ENCODE data around the gene PLD1.
"Not testable (repeated sequence)": the region's sequence is repeated elsewhere in the genome, so short reads cannot be mapped to it uniquely, and the experiment has no call there.

Gene PLD1

DNA sequence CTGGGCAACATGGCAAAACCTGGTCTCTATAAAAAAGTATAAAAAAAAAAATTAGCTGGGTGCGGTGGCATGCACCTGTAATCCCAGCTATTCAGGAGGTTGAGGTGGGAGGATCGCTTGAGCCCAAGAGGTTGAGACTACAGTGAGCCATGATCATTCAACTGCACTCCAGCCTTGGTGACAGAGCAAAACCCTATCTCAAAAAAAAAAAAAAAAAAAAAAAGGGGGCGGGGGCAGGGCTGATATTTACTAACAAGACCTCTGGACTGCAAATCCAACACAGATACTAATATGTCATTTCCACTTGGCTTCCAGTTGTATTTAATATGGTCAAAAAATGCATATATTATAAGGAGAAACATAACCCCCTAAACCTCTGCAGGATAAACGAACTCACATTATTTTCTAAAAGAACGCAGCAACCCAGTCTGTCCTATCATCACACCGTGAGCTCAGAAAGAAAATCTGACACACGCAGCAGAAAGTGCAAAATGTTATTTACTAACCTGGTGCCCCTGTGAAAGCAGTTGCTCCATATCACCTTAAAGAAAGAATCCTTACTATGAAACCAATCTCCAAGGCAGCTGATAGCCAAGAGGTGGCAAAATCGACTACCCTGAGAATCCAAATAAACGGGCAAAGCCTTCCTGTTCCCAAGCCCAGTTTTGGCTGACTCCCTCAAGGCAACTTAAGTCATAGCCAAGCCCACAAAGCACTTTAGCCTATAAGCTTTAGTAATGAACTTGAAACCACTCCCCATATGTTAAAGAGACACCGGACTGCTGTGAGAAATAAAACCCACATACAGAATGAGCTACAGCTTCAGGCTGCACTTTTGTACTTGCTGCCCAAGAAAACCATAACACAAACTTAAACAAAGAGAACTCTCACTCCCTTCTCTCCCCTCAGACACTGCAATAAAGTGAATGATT, 39.3 kb downstream of the PLD1 start:
- DNase-seq, result peak; percentile 59

DNA sequence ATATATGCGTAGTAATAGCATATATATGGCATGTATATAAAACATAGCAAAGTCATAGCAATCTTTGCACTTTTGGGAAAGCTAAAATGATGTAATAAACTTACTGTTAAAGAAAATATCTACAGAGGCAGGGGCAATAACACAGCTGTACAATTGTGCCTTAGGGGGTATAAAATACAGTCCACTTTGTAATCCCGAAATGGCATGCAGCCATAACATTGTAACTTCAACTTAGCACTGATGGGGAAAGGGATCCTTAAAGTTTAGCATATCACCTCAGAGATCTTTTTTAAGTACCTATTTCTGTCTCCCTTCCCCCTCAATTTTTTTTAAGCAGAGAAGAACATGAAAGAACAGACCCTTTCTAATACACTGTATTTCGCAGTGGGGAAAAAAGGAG, 40.8 kb downstream of the PLD1 start:
- no peak for DNase-seq

DNA sequence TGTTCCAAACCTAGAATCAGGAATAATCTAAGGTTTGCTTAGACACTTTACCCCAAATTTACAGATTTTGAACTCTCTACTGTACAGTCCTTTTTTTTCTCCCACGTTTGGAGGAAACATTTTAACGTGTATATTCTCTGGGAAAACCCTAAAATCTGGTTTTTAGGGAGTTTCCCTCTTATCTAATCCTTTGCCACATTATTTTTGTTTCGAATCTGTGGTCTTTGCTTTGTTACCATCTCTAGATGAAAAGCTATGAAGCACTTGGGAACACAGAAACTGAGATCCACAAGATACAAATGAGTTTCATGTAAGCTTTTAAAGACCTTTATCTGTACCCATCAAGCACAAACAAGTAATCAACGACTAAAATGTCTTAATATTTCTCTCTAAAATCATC, 41.3 kb downstream of the PLD1 start:
- DNase-seq, result no peak

DNA sequence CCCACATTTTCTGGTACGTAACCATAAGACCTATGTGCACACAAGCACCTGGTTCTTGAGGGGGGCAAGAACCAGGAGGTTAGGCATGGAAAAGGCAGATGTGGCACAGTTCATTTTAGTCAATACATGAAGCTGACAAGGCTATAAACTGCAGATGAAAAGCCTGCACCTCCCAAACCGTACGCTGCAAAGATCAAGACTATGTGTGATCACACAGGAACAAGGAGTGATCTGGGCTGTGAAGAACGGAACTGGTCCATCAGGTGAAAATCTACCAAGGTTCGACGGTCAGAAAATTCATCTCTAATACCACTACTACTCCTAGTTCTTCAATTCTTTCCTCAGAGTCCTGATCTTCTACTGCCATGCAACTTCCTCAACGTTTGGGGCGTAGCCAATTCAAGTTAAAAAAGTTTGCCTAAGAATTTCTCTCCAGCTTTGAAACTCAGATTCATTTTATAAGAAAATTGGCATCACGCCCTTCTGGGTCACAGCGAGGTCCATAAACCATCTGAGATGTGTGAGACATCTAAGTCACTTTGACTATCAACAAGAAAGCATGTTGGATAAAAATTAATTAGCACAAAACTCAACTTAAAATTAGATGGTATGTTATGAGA, 41.9 kb downstream of the PLD1 start:
- DNase-seq, result no peak

DNA sequence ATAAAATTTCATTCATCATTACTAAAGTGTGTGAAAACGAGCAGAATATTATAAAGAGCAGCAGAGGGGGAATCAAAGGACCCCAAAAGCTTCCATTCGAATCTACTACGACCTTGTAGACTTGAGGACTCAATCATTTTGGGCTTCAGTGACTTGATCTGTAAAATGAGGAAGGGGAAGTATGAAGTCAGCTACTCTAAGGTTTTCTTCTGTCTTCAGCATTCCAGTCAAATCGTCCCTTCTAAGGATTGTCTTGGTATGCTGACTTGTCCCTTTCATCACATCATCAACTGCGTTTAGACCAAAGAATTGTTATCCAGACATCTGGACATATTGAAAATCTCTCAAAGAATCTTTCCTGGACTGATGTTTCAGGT, 44.8 kb downstream of the PLD1 start:
- no peak for DNase-seq

DNA sequence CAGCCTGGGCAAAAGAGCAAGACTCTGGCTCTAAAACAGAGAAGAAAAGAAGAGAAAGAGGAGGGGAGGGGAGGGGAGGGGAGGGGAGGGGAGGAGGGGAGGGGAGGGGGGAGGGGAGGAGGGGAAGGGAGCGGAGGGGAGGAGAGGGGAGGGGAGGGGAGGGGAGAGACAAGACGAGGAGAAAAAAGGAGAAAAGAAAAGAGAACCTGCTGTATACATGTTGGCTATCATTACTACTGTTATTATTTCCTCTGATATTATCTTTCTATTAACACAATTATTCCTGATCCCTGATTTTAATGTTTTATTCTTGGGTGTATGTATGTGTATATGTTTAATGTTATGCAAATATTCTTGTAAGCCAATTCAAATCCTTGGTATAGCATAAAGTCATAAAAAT, 46.9 kb downstream of the PLD1 start:
- DNase-seq, result no peak

DNA sequence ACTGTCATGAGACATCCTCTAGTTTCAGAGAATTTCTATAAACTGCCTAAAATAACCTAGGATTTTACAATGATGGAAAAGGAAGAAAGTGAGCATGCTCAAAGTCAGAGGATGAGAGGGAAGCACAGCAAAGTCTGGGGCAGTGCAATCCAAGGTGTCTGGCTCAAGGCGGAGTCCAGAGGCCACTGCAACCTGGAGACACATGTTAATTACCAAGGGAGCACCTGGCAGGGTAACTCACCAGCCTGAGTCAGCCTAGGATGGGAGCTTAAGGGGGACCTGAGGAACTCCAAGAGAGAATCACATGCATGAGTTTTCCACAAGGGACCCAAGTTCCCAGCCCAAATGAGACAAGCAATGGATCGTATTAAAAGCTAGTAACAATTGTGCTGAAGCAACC, 49.8 kb downstream of the PLD1 start:
- DNase-seq, result no peak

DNA sequence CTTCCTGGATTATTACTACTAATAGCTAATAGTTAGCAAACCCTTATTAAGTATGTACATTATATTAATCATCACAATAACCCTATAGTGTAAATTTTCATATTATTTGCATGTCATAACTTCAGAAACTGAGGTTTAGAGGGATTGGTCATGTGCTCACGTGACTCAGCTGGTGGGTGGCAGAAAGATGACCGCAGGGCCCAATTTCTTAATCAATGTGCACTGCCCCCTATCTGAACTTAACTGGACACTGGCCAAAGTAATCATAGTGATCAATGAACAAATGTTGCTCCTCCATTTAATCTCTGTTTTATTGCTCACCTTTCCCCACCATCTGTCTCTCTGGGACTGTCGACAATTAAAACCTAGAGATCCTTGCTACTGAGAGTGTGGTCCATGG, 52.2 kb downstream of the PLD1 start:
- no peak for DNase-seq

DNA sequence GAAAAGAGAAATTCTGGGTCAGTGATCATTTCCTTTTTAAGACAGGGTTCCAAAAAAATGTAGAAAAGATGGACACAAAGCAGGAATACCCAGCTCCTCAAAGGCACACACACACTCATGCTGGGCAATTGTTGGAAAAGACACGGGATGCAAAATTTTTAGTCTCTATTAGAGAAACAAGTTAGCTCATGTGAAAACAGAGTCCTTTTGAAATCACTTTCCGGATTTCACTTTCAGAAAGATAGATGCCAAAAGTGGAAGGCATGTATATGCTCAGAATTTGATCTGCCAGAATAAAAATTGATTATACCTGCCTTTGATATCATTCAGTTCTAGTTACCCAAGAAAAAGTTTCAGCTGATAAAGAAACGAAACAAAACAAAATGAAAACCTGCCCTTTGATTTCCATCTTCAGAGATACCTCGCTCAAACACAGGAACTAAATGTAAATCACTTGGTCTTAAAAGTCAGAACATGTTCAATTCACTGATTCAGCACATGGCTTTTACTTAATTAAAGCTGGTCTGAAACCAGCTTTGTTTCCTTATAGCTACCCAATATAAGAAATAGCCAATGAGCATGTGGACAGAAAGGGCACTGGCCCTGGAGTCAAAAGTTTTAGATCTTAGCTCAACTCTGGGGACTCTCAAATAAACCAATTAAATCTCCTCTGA, 52.8 kb downstream of the PLD1 start:
- no peak for DNase-seq

DNA sequence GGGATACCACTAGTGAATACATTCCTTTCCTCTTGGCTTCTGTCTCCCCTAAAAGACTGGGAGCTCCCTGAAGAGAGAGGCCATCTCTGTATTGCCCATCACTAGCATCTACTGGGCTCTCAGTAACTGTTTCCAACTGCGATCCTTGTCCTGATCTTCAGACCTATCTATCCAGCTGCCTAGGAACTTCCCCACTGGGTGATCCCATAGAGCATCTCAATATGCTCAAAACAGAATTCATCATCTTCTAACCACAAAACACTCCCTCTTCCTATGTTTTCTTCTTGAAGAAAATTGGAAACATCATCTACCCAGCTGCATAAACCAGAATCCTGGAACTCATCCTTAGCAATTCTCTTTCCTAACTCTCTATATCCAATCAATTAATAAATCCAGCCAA, 54.6 kb downstream of the PLD1 start:
- DNase-seq, result no peak

DNA sequence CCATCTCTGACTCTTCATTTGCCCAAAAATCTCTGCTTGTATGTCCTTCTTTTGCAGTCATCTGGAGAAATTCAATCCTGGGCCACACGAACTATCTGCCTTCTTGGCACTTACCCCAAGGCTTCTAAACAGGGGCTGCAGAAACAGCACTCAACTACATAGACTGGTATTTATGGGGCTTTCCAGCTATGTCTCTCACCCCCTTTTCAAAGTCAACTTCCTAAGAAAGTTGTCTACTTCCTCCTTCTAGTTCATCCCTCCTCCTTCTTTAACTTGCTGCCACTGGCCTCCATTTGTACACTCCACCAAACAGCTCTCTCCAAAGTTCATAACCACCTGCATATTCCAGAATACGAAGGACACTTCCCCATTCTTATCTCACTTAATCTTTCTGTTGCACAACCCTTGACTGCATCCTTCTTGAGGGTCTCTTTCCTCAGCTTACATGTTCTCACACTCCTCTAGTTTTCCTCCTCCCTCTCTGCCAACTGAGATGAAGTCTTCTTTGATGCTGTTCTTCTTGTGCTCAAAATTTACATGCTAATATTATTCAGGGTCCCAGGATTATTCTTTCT, 55.2 kb downstream of the PLD1 start:
- DNase-seq, result no peak

DNA sequence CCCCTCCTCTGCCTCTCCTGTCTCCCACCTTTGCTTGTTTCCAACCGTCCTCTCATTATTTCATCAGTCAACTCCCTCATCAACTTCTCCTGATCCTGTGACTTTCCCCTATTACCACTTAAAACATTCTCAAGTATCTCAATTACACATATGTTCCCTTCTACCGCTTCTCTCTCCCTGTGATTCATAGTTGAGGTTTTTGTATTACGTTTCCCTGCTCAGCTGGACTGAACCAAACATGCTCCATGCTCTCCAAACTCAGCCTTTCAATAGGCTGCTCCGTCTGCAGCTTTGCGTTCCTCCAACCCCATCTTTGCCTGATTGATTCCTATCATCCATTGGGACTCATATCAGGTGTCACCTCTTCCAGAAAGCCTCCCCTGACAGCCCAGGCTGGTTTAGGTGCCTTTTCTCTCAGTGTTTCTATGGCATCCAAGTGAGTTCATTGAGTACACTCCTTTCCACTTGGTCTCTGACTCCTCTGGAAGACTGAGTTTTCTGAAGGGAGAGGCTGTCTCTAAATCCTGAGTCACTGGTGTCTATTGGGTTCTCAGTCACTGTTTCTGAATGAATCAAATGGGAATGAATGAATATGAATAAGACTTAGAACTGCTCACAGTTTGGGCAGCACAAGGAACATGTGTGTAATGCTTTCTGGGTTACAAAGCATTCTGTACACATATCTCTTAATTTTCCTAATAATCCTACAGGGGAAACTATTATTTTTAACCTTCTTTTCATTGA, 56.4 kb downstream of the PLD1 start:
- no peak for DNase-seq

DNA sequence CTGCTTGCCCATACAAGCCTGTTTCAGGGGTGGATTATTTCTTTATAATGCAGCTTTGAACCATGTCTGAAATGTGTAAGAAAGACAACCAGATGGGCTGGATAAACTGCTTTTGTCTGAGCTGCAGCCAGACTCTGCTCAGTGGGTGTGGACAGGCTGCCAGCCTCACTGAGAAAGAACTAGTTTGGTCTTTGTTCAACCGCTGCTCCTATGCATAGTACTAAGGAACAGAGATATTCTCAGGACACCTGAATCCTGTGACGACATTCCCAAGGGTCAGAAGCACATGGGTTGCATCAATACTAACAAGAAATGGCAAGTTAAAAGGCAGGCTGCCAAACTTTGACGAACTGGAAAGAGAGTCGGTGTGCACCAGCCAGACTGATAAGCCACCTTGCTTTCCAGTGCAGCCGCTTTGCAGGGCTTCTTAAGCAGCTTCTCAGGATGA, 57.2 kb downstream of the PLD1 start:
- no peak for DNase-seq

DNA sequence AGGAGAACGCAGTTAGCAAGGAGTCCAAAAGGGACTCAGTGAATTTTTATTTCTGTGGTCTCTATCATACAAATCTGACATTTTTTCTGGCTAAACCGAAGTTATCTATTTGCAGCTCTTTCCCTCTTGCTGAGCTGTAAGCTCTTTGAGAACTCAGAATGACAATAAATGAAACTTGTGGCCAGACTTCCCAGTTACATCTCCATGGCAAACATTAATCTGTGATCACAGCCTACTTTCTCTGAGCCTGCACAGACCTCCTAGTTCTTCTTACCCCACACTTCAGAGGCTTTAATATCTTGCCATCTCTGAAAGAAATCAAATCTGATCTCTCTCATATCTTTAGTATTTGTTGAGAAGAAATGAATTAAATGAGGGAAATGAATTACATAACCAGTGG, 58.0 kb downstream of the PLD1 start:
- no peak for DNase-seq

DNA sequence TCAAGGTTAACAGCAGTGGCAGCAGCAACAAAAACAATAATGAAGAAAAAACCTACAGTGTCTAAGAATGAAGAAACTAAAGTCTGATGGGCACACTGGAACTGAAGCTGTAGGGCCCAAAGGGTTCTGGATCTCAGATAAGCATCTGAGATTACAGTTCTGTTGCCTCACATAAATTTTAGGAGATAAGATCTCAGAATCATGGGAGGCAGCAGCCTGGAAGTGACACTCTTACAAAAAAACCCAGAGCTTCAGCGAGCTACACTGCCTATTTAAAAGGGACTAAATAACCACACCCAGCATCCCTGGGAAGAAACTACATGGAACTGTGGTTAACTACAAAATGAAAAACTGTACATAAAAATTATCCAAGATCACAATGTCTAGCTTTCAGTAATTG, 61.2 kb downstream of the PLD1 start:
- DNase-seq, result no peak

DNA sequence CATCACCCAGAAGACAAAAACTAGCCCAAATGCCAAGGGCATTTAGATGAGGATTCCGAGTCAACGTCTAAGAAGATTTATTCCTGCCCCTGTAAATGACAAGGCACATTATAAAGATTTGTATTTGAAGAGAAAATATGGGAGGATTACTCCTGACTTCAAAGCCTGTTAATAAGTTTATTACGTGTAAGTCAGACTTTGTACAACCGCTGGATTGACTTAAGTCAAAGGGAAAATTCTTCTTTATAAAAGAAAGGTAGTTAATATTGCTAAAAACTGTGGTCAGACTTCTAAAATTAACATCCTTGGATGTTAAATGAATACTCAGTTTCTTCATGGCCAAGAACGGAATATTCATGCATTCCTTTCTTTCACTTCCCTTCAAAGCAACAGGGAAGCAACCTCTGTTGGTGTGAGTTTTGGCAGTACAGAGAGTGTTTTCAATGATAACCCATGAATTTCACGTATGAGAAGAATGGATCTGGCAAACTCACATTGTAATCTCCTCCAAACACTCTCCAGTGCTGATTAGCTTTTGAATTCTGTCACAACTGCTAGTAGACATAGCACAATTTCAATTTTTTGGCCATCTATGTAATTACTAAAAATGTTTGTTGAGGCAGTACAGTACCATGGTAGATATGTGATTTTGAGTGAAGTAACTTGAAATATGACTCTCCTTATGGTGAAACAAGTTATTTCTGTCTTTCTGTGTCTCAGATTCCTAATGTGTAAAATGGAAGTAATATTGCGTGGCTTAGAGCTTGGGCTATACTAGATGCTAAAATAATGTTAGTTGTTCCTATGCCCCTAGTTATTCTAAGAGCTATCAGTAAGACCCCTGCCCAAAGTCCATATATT, 62.0 kb downstream of the PLD1 start:
- DNase-seq, result no peak

DNA sequence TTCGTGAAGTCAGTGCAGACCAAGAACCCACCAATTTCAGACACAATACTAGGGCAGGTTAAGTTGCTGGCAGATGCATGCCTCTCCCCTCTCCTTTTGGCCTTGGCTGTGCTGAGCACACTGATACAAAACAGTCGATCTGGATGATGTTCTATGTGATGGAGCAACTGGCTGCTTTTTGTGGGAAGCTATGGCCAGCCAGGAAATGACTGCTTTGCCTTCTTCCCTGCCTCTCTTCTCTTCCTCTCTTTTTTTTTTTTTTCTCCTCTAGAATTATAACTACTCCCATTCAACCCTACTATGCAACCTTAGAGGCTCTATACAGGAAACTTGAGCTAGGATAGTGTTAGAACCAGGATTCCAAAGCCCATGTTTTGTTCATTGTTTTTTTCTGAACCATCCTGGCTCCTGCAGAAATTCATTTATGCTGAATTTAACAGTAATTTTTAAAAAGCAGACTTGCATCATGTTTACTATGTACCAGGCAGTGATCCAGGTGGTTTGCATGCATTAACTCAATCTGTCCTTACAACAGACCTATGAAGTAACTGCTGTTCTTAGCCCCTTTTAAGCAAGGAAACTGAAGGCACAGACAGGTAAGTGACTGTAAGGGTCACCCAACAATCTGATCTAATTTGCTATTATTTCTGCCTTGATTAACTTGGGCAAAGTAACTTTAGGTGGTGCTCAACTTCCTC, 62.9 kb downstream of the PLD1 start:
- DNase-seq, result no peak

DNA sequence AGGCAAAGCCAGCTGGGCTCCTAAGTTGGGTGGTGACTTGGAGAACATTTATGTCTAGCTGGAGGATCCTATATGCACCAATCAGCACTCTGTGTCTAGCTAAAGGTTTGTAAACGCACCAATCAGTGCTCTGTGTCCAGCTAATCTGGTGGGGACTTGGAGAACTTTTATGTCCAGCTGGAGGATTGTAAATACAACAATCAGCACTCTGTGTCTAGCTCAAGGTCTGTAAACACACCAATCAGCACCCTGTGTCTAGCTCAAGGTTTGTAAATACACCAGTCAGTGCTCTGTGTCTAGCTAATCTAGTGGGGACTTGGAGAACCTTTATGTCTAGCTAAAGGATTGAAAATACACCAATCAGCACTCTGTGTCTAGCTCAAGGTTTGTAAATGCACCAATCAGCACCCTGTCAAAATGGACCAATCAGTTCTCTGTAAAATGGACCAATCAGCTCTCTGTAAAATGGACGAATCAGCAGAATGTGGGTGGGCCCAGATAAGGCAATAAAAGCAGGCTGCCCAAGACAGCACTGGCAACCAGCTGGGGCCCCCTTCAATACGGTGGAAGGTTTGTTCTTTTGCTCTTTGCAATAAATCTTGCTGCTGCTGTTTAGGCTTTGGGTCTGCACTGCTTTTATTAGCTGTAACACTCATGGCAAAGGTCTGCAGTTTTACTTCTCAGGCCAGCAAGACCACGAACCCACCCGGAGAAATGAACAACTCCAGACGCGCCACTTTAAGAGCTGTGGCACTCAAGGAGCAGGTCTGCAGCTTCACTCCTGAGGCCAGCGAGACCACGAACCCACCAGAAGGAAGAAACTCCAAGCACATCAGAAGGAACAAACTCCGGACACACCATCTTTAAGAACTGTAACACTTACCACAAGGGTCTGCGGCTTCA, 63.7 kb downstream of the PLD1 start:
- DNase-seq, result not testable (repeated sequence)

DNA sequence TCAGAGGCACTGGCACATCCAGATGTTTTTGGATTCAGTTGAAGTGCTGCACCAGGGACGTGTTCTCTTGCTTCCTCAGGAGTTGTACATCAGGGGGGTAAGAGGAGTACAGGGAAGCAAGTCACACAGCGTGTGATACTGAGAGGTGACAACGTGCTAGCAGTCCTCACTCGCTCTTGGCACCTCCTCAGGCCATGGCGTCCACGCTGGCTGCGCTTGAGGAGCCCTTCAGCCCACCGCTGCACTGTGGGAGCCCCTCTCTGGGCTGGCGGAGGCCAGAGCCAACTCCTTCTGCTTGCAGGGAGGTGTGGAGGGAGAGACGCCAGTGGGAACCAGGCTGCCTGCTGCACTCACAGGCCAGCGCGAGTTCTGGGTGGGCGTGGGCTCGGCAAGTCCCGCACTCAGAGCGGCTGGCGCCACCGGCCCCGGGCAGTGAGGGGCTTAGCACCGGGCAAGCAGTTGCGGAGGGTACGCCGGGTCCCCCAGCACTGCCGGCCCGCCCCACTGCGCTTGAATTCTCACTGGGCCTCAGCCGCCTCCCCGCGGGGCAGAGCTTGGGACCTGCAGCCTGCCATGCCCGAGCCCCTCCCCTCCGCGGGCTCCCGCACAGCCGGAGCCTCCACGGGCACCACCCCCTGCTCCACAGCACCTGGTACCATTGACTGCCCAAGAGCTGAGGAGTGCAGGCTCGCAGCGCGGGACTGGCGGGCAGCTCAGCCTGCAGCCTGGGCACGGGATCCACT, 64.5 kb downstream of the PLD1 start:
- DNase-seq, result no peak
